ENCODE data around the gene RPS27L.

- TF ChIP-seq POLR2AphosphoS5 (IDR thresholded peaks at IDR 0.05; ENCODE audit: low read depth, low read length): no peak
- no peak for TF ChIP-seq POLR2A (IDR thresholded peaks at IDR 0.05; ENCODE audit: low read depth, low read length)
- TF ChIP-seq TAF1 (IDR thresholded peaks at IDR 0.05; ENCODE audit: low read depth, low read length): no peak
- TF ChIP-seq PAX5 (IDR thresholded peaks at IDR 0.05; ENCODE audit: insufficient read depth, low read length, severe bottlenecking): no peak
- no peak for TF ChIP-seq POU2F2 (IDR thresholded peaks at IDR 0.05; ENCODE audit: low read depth, low read length)
These were observed 52.5 kb downstream of the RPS27L start for GRCh38 chr15:63104727-63105126.
